Activated CD4-positive, alpha-beta T cell treated with anti-CD3 and anti-CD28 coated beads for 36 hours (primary cell): ENCODE measurements around the gene MTIF2. TPM values are rescaled to one million over a fixed set of nuclear protein-coding genes. Genes with fewer than 3 reads are reported as not detected.
A peak's percentile ranks its signal among the peaks of the same experiment; 100 is the strongest.
"Not testable (repeated sequence)": the region's sequence is repeated elsewhere in the genome, so short reads cannot be mapped to it uniquely, and the experiment has no call there.

Source experiments
- ATAC-seq: fragments of 200-7000 bp; cut with Tn5 transposase; one replicate; pipeline ENCODE4 v1.10.0; 2021; ENCODE audit warnings: mild to moderate bottlenecking, moderate library complexity
- CTCF ChIA-PET: fragments of 350-600 bp; sonication (Branson Sonifier 250); formaldehyde crosslinking; loops from one replicate; lab custom pipeline; 2021; ENCODE audit warnings: antibody characterized with exemption; lab: Charles Lee
- POLR2A ChIA-PET: fragments of 350-600 bp; sonication (Branson Sonifier 250); formaldehyde crosslinking; loops from one replicate; lab custom pipeline; 2021; ENCODE audit warnings: antibody characterized with exemption, inconsistent platforms; lab: Charles Lee
- DNase-seq: peaks from one replicate; pipeline ENCODE4 v3.0.0-alpha.2; 2020
- H3K27ac Mint-ChIP-seq: one replicate; pipeline ENCODE4 v1.8.0; 2021; ENCODE audit warnings: mixed read lengths
- H3K27me3 Mint-ChIP-seq: one replicate; pipeline ENCODE4 v1.8.0; 2021; ENCODE audit warnings: mixed read lengths
- H3K36me3 Mint-ChIP-seq: one replicate; pipeline ENCODE4 v1.8.0; 2021; ENCODE audit warnings: low read depth, mixed read lengths
- H3K4me1 Mint-ChIP-seq: one replicate; pipeline ENCODE4 v1.8.0; 2021; ENCODE audit warnings: mixed read lengths
- H3K4me3 Mint-ChIP-seq: one replicate; pipeline ENCODE4 v1.8.0; 2021; ENCODE audit warnings: mild to moderate bottlenecking, moderate library complexity, mixed read lengths
- H3K9me3 Mint-ChIP-seq: one replicate; pipeline ENCODE4 v1.8.0; 2021; ENCODE audit warnings: low read depth, mixed read lengths
- intact Hi-C, 2 experiments: fragments of 100-400 bp; cut with DNase I in 1 of 2; cut with micrococcal nuclease in 1 of 2; formaldehyde crosslinking; loops; one replicate each; pipeline versions ENCODE4 v1.14.2 to v1.15.1; 2022 to 2024; cut with DNase I, micrococcal nuclease
- total RNA-seq, 2 experiments: library from RNA; stranded (reverse); gene quantifications; one replicate each; pipeline ENCODE4 v1.2.3, GENCODE V29; 2021

Gene MTIF2
- total RNA-seq, 2 experiments from 2014 or later, result 37.3 to 43.2 TPM

- Mint-ChIP-seq H3K27me3 (no peaks in the 10 kb centered on the region), H3K36me3 (peaks cover 44% of the 10 kb centered on the region), H3K4me3 (no peak overlapping the region), H3K9me3 (no peaks in the 10 kb centered on the region), H3K4me1 (peaks cover 44% of the 10 kb centered on the region), H3K27ac (no peak overlapping the region)
- POLR2A ChIA-PET, result no interaction called here
- no peak for DNase-seq
- ATAC-seq, result no peak
- intact Hi-C loops, result loop anchor here in 1 of 2 experiments (10.0 kb wide), 1 partner anchor 674 kb away; no protein-coding TSS in a partner anchor
- CTCF ChIA-PET, result no interaction called here
Measured at GRCh38 chr2:55229221-55229620, 39.8 kb downstream of the MTIF2 start.

- ChIA-PET POLR2A (no interaction called here), CTCF (no interaction called here)
- no peaks in the 10 kb centered on the region for H3K9me3 Mint-ChIP-seq
- peak overlapping the region; percentile 33 for H3K27ac Mint-ChIP-seq
- H3K36me3 Mint-ChIP-seq, result peaks cover 35% of the 10 kb centered on the region
- peaks cover 36% of the 10 kb centered on the region for H3K4me1 Mint-ChIP-seq
- ATAC-seq (no peak), DNase-seq (no peak)
- intact Hi-C loops, result loop anchor here in 1 of 2 experiments (10.0 kb wide), 1 partner anchor 673 kb away; no protein-coding TSS in a partner anchor
- H3K27me3 Mint-ChIP-seq, result no peaks in the 10 kb centered on the region
- H3K4me3 Mint-ChIP-seq, result peak overlapping the region; percentile 3
Measured at GRCh38 chr2:55228226-55228563, 40.8 kb downstream of the MTIF2 start.

GRCh38 chr2:55227437-55228225 is 41.4 kb downstream of the MTIF2 start:
- Mint-ChIP-seq H3K4me3 (peak overlapping the region; percentile 3), H3K36me3 (peaks cover 29% of the 10 kb centered on the region), H3K27ac (peak overlapping the region; percentile 33), H3K4me1 (peaks cover 38% of the 10 kb centered on the region)
- not testable (repeated sequence) for DNase-seq, ATAC-seq, H3K9me3 Mint-ChIP-seq, H3K27me3 Mint-ChIP-seq
- POLR2A ChIA-PET, result interaction anchor here (0.6 kb wide), 1 partner anchor 31 kb away, joined by 9 read pairs; no protein-coding TSS in a partner anchor
- intact Hi-C loops, result loop anchor here in 1 of 2 experiments (10.0 kb wide), 1 partner anchor 673 kb away; no protein-coding TSS in a partner anchor
- CTCF ChIA-PET, result interaction anchor here (0.6 kb wide), 1 partner anchor 194 kb away, joined by 3 read pairs; no protein-coding TSS in a partner anchor

- Mint-ChIP-seq H3K4me3 (no peak overlapping the region), H3K4me1 (peaks cover 45% of the 10 kb centered on the region), H3K9me3 (no peaks in the 10 kb centered on the region), H3K27me3 (no peaks in the 10 kb centered on the region), H3K36me3 (peaks cover 25% of the 10 kb centered on the region), H3K27ac (no peak overlapping the region)
- no peak for ATAC-seq
- ChIA-PET CTCF (interaction anchor here (0.8 kb wide), 1 partner anchor 296 kb away, joined by 3 read pairs; no protein-coding TSS in a partner anchor), POLR2A (no interaction called here)
- no peak for DNase-seq
- intact Hi-C loops, result loop anchor here in 1 of 2 experiments (10.0 kb wide), 1 partner anchor 671 kb away; no protein-coding TSS in a partner anchor
Measured at GRCh38 chr2:55225481-55226020, 43.5 kb downstream of the MTIF2 start.

- no peak overlapping the region for H3K4me3 Mint-ChIP-seq
- intact Hi-C loops, result loop anchor here in 1 of 2 experiments (10.0 kb wide), 1 partner anchor 670 kb away; no protein-coding TSS in a partner anchor
- ATAC-seq, result no peak
- ChIA-PET CTCF (interaction anchor here (0.8 to 1.4 kb wide), 2 partner anchors 212 to 296 kb away, joined by 3 read pairs; no protein-coding TSS in a partner anchor), POLR2A (interaction anchor here (0.5 to 2.2 kb wide), 3 partner anchors 8 to 600 kb away, joined by 3 to 11 read pairs (median 4); partner anchors contain the start of genes CLHC1 and RPS27A)
- DNase-seq, result no peak
- no peaks in the 10 kb centered on the region for H3K27me3 Mint-ChIP-seq
- H3K27ac Mint-ChIP-seq, result no peak overlapping the region
- peaks cover 19% of the 10 kb centered on the region for H3K36me3 Mint-ChIP-seq
- H3K9me3 Mint-ChIP-seq, result no peaks in the 10 kb centered on the region
- peaks cover 41% of the 10 kb centered on the region for H3K4me1 Mint-ChIP-seq
Measured at GRCh38 chr2:55224761-55225261, 44.2 kb downstream of the MTIF2 start.

- H3K27ac Mint-ChIP-seq, result peak overlapping the region; percentile 76
- ATAC-seq, result no peak
- no peaks in the 10 kb centered on the region for H3K27me3 Mint-ChIP-seq
- H3K9me3 Mint-ChIP-seq, result no peaks in the 10 kb centered on the region
- DNase-seq, result no peak
- intact Hi-C loops, result loop anchor here (1.0 to 10.0 kb wide), 4 partner anchors 8 to 669 kb away; partner anchors contain the start of genes CLHC1 (in 2 of the 2), RPS27A (in 2 of the 2), RTN4 (in 2 of the 2) and MTIF2 (in 1 of the 2)
- H3K4me1 Mint-ChIP-seq, result peaks cover 38% of the 10 kb centered on the region
- CTCF ChIA-PET, result interaction anchor here (0.7 to 1.4 kb wide), 3 partner anchors 189 to 441 kb away, joined by 3 read pairs; no protein-coding TSS in a partner anchor
- peaks cover 14% of the 10 kb centered on the region for H3K36me3 Mint-ChIP-seq
- POLR2A ChIA-PET, result interaction anchor here (0.5 to 2.2 kb wide), 5 partner anchors 9 to 600 kb away, joined by 3 to 11 read pairs (median 5); partner anchors contain the start of genes CLHC1, RPS27A and RTN4
- peak overlapping the region; percentile 66 for H3K4me3 Mint-ChIP-seq
Measured at GRCh38 chr2:55223958-55224760, 44.9 kb downstream of the MTIF2 start.

GRCh38 chr2:55213822-55214221 is 55.2 kb downstream of the MTIF2 start:
- intact Hi-C loops, result no loop called here
- H3K27me3 Mint-ChIP-seq, result no peaks in the 10 kb centered on the region
- H3K27ac Mint-ChIP-seq, result no peak overlapping the region
- POLR2A ChIA-PET, result no interaction called here
- H3K36me3 Mint-ChIP-seq, result no peaks in the 10 kb centered on the region
- no peaks in the 10 kb centered on the region for H3K9me3 Mint-ChIP-seq
- CTCF ChIA-PET, result interaction anchor here (0.5 kb wide), 1 partner anchor 116 kb away, joined by 3 read pairs; no protein-coding TSS in a partner anchor
- DNase-seq (no peak), ATAC-seq (no peak)
- no peaks in the 10 kb centered on the region for H3K4me1 Mint-ChIP-seq
- H3K4me3 Mint-ChIP-seq, result no peak overlapping the region

GRCh38 chr2:55204950-55205349 is 64.1 kb downstream of the MTIF2 start:
- no peak for ATAC-seq
- Mint-ChIP-seq H3K36me3 (peaks cover 33% of the 10 kb centered on the region), H3K27me3 (no peaks in the 10 kb centered on the region), H3K4me1 (no peaks in the 10 kb centered on the region), H3K9me3 (peaks cover 16% of the 10 kb centered on the region), H3K27ac (no peak overlapping the region), H3K4me3 (no peak overlapping the region)
- CTCF ChIA-PET, result interaction anchor here (0.5 to 0.6 kb wide), 2 partner anchors 18 to 161 kb away, joined by 3 to 4 read pairs; no protein-coding TSS in a partner anchor
- intact Hi-C loops, result no loop called here
- POLR2A ChIA-PET, result no interaction called here
- no peak for DNase-seq

GRCh38 chr2:55204536-55204935 is 64.5 kb downstream of the MTIF2 start:
- ATAC-seq (no peak), DNase-seq (no peak)
- peaks cover 37% of the 10 kb centered on the region for H3K36me3 Mint-ChIP-seq
- H3K4me1 Mint-ChIP-seq, result no peaks in the 10 kb centered on the region
- ChIA-PET POLR2A (no interaction called here), CTCF (interaction anchor here (0.6 kb wide), 1 partner anchor 18 kb away, joined by 4 read pairs; no protein-coding TSS in a partner anchor)
- no peak overlapping the region for H3K27ac Mint-ChIP-seq
- H3K9me3 Mint-ChIP-seq, result peaks cover 19% of the 10 kb centered on the region
- intact Hi-C loops, result no loop called here
- H3K27me3 Mint-ChIP-seq, result no peaks in the 10 kb centered on the region
- no peak overlapping the region for H3K4me3 Mint-ChIP-seq

GRCh38 chr2:55200416-55200815 is 68.6 kb downstream of the MTIF2 start:
- ATAC-seq (no peak), DNase-seq (no peak)
- Mint-ChIP-seq H3K36me3 (peaks cover 61% of the 10 kb centered on the region), H3K9me3 (peaks cover 24% of the 10 kb centered on the region), H3K4me1 (no peaks in the 10 kb centered on the region), H3K27me3 (no peaks in the 10 kb centered on the region), H3K27ac (no peak overlapping the region), H3K4me3 (no peak overlapping the region)
- POLR2A ChIA-PET, result no interaction called here
- CTCF ChIA-PET, result no interaction called here
- intact Hi-C loops, result no loop called here
